AG09319 (cell line): ENCODE measurements around the gene ASPDH.

Experiments
- DNase-seq: peaks from one replicate; pipeline ENCODE4 v3.0.0-alpha.2; 2010; ENCODE audit warnings: low read depth; ENCODE audit errors: extremely low read depth
- CTCF ChIP-seq: IDR thresholded peaks from 2 replicates; pipeline ENCODE4 v1.5.1; 2011; ENCODE audit warnings: low read depth, mild to moderate bottlenecking, inconsistent platforms, low read length, moderate library complexity

Gene ASPDH

DNA sequence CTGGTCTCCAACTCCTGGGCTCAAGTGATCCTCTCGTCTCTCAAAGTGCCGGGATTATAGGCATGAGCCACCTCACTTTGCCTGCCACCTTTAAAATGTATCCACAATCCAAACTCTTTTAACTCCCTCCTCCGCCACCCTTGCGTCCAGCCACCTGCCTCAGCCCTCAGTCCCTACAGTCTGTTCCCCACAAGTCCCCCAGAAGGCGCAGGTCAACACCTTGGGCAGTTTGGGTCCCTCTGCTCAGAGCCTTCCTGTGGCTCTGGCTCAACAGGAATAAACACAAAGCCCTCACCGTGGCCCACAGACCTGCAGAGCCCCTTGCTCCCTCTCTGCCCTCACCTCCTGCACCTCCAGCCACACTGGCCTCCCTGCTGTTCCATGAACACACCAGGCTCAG is 44.9 kb downstream of the ASPDH start:
- no peak for TF ChIP-seq CTCF
- no peak for DNase-seq

GRCh38 chr19:50467566-50467965 is 46.1 kb downstream of the ASPDH start:
- DNase-seq: no peak
- TF ChIP-seq CTCF: no peak

DNA sequence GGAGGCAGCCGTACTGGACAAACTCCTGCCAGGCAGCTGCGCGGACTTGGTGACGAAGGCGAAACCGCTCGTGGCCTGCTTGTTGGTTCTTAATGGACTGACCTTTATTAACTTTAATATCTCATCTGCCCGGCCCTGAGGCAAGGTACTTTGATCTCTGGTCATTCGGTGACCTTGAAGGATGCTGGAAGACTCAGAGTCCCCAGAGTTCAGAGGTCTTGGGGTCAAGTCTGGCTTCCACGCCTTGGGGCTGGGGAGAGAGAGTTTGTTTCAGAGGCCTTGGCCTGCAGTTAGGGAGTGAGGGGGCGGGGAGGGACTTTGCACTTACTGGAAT is 47.0 kb downstream of the ASPDH start:
- TF ChIP-seq CTCF: no peak
- no peak for DNase-seq

DNA sequence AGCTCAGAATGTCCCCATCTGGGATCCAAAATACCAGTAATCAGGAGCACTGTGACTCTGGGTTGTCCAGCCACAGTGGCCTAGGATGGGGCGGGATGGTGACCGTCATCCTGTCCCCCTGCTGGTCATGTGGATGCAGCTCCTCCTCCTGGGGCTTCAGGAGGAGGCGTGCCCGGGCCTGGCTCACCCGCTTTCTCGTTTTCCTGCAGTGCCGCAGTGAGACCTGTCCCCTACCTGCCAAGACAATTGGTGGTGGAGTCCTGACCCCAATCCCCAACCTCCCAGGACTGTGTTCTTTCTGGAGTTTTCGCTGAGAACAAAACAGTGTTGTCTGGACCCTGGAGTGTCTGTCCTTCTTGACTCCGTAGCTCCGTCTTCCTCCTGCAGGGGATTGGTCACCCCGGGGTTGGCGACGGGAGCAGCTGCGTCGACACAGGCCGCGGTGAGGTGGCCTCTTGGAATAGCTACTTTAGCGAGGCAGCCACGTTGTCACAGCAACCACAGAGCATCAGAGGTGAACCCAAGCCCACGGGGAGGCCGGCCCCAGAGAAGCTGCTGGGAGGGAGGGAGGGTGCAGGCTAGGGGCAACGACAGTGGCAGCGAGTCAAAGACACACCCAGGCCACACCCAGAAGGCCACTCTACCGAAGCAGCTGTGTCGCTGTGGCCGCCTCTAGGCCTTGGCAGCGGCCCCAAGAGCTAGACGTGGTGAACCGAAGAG is 47.6 kb downstream of the ASPDH start:
- TF ChIP-seq CTCF: peak; percentile 1; the same call in 1 of the 2 replicates
- no peak for DNase-seq

DNA sequence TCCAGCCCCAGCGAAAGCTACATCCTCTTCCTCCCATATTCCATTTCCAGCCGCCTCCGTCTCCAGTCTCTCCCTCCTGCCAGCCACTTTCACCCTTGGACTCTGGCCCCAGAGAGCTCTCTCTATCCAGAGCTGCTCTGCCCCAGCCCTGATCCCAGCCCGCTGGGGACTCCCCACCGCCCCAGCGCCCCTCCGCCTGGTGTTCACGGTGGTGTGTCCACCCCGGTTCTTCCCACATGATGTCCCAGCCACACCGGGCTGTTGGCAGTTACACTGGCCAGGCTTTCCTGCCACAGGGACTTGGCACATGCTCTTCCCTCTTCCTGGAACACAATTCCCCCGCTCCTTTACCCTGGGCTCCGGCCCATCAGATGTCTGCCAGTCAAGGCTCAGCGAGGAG is 48.7 kb downstream of the ASPDH start:
- TF ChIP-seq CTCF: no peak
- DNase-seq: no peak

GRCh38 chr19:50464348-50464747 is 49.4 kb downstream of the ASPDH start:
- no peak for DNase-seq
- no peak for TF ChIP-seq CTCF

GRCh38 chr19:50462970-50463369 is 50.7 kb downstream of the ASPDH start:
- no peak for TF ChIP-seq CTCF
- DNase-seq: no peak
